ENCODE data around the gene UVRAG.

Gene UVRAG

GRCh38 chr11:76094740-76095139 lies 279.7 kb downstream of the UVRAG start:
- no peak for TF ChIP-seq CTCF (IDR thresholded peaks at IDR 0.05; ENCODE audit: control insufficient read depth, insufficient read depth, low read depth, low read length, missing control alignments)

GRCh38 chr11:76095891-76096290 lies 280.9 kb downstream of the UVRAG start:
- no peak for TF ChIP-seq CTCF (IDR thresholded peaks at IDR 0.05; ENCODE audit: control insufficient read depth, insufficient read depth, low read depth, low read length, missing control alignments)
- no peak for DNase-seq (ENCODE audit: low read depth)
- H3K4me3 ChIP-seq (ENCODE audit: control insufficient read depth, low read depth, low read length): no peak overlapping the region

More at GRCh38 chr11:76094740-76095139, 279.7 kb downstream of the UVRAG start:
- no peak overlapping the region for H3K4me3 ChIP-seq (ENCODE audit: control insufficient read depth, low read depth, low read length)
- DNase-seq (ENCODE audit: low read depth): no peak

- DNase-seq (ENCODE audit: low read depth): no peak
- H3K4me3 ChIP-seq (ENCODE audit: control insufficient read depth, low read depth, low read length): no peak overlapping the region
- no peak for TF ChIP-seq CTCF (IDR thresholded peaks at IDR 0.05; ENCODE audit: control insufficient read depth, insufficient read depth, low read depth, low read length, missing control alignments)
Measured at GRCh38 chr11:76096552-76096951, 281.5 kb downstream of the UVRAG start.

GRCh38 chr11:76102802-76103201 lies 287.8 kb downstream of the UVRAG start:
- no peak overlapping the region for H3K4me3 ChIP-seq (ENCODE audit: control insufficient read depth, low read depth, low read length)
- no peak for TF ChIP-seq CTCF (IDR thresholded peaks at IDR 0.05; ENCODE audit: control insufficient read depth, insufficient read depth, low read depth, low read length, missing control alignments)
- DNase-seq (ENCODE audit: low read depth): no peak

GRCh38 chr11:76103460-76103859 lies 288.4 kb downstream of the UVRAG start:
- no peak for DNase-seq (ENCODE audit: low read depth)
- no peak for TF ChIP-seq CTCF (IDR thresholded peaks at IDR 0.05; ENCODE audit: control insufficient read depth, insufficient read depth, low read depth, low read length, missing control alignments)
- no peak overlapping the region for H3K4me3 ChIP-seq (ENCODE audit: control insufficient read depth, low read depth, low read length)

- no peak for TF ChIP-seq CTCF (IDR thresholded peaks at IDR 0.05; ENCODE audit: control insufficient read depth, insufficient read depth, low read depth, low read length, missing control alignments)
- DNase-seq (ENCODE audit: low read depth): no peak
- H3K4me3 ChIP-seq (ENCODE audit: control insufficient read depth, low read depth, low read length): no peak overlapping the region
Measured at GRCh38 chr11:76104285-76104684, 289.3 kb downstream of the UVRAG start.

- DNase-seq (ENCODE audit: low read depth): no peak
- TF ChIP-seq CTCF (IDR thresholded peaks at IDR 0.05; ENCODE audit: control insufficient read depth, insufficient read depth, low read depth, low read length, missing control alignments): no peak
- no peak overlapping the region for H3K4me3 ChIP-seq (ENCODE audit: control insufficient read depth, low read depth, low read length)
Measured at GRCh38 chr11:76105637-76106036, 290.6 kb downstream of the UVRAG start.

All from AG09309 (cell line).